ENCODE data around the gene TP73.

Gene TP73

GRCh38 chr1:3645666-3646355, 6.5 kb upstream of the TP73 start:
- TF ChIP-seq POLR2A (IDR thresholded peaks at IDR 0.05; ENCODE audit: low read depth, low read length) = no peak
- DNase-seq (ENCODE audit: insufficient read length, low spot score) (no peak), FAIRE-seq (no peak)

DNA sequence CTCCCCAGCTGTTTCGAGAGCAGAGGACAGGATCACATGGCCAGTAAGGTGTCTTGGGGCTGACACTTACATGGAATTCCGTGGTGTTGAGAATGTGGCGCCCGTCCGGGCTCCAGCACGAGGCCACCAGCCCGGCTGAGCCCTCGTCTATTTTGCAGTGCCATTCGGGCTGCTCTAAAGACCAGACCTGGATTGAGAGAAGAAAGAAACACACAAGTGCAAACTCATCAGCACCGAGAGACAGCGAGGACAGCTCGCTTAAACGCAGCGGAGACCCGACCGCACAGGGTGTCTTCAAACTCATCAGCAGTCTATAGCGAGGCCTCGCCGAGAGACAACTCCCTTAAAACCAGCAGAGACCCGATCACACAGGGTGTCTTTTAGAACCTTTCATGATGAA, 5.7 kb upstream of the TP73 start:
- FAIRE-seq = no peak
- no peak for DNase-seq (ENCODE audit: insufficient read length, low spot score)
- no peak for TF ChIP-seq POLR2A (IDR thresholded peaks at IDR 0.05; ENCODE audit: low read depth, low read length)

DNA sequence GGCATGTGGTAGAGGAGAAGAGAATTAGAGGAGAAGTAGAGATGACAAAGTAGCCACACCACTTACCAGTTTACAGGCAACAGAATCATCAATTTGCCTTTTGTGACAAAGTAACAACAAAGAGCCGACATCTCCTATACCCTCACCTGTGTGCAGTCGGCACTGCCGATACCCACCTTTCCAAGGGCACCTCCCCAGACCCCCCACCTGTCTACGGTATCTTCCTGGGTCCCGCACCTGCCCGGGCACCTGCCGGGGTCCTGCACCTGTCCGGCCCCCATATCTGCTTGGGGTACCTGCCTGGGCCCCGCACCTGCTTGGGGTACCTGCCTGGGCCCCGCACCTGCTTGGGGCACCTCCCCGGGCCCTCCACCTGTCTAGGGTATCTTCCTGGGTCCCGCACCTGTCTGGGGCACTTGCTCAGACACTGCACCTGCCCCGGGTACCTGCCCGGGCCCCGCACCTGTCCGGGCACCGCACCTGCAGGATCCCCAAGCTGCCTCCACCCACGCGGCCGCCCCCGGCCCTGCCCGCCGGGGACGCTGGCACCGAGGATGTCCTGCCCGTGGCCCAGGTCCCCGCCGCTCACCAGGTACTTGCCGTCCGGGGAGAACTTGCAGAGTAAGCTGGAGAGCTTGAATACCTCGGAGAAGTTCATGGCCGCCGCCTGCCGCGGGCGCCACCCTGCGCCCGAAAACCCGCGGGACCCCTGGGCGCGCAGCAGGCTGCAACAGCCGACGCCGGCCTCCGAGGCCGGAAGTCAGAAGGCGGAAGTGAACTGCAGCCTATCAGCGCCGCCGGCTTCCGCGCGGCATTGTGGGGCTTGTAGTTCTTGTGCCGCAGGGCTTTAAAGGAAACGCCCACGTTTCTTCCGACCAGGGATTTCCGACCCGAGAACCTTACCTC, 2.7 kb upstream of the TP73 start, which contains the start of gene WRAP73:
Gene WRAP73, minus strand, starts transcription at position 762 of the 906 bp plus-strand sequence. Its CDS starts 104 bp downstream, at position 658.
- DNase-seq (ENCODE audit: insufficient read length, low spot score) (peak; percentile 95), FAIRE-seq (peak; percentile 75)
- peak; percentile 57 for TF ChIP-seq POLR2A (IDR thresholded peaks at IDR 0.05; ENCODE audit: low read depth, low read length)

DNA sequence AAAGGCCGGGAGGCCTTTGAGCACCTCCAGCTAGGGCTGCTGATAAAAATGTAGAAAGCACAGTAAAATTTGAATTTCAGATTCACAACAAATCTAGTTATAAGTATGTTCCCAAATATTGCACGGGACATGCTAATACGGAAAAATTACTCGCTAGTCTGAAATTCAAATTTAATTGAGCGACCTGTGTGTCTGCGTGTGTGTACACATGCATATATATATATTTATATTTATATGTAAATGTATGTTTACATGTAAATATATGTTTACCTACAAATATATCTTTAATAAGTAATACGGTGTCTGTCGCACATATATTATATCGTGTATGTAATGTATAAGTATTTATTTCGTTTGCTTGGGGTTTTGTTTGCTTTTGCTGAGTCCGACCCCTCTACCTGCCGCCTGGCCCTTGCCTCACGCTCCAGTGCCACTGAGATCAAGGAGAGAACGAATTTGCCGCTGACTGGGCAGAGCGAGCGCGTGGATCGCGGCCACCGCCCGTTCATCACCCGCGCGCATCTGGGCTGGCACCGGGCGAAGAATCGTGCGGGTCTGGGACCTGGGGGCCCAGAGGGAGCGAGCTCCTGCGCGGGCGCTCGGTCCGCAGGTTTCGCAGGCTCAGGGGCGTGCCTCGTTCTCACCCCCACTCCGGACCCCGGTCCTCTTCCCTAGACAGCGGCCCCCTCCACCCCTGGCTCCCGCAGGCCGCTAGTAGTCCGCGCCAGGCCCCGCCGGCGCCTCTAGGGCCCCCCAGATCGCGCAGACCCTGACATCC, 1.9 kb upstream of the TP73 start:
- no peak for FAIRE-seq
- TF ChIP-seq POLR2A (IDR thresholded peaks at IDR 0.05; ENCODE audit: low read depth, low read length) = no peak
- no peak for DNase-seq (ENCODE audit: insufficient read length, low spot score)

DNA sequence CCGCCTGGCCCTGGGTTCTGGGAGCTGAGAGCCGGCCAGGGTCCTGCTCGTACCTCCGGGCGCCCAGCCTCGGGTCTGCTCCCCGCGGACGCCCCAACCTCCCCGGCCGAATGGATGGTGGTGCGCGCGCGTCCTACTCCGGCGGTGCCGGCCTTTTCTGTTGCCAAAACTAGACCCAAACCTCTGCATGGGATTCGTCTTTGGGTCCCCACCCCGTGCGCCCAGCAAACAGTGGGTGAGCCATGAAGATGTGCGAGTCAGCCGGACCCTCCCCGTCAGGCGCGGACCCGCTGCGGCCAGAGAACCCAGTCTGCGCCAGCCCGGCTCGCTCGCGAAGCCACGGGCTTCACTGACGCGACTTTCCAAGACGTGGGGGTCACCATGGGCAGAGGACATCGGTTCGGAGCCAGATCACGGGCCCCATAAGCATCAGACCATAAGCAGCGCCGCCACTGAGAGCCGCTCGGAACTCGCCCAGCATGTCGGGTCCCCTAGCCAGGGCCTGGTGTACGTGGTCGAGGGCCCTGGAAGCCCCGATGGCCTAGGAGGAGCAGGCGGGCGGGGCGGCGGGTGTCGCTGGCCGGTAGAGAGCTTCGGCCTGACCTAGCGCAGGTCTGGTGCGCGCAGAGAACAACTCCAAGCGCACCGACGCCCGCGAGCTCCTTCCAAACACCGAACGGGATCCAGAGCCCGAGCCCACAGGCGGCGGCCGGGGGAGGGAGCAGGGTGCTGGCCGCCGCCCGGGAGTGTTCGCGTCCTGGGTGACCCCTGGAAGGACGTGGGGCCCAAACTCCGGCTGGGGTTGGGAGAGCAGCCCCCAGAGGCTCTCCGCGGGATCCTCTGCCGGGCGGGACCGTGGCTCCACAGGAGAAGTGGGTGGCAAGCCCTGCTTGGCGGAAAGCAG, 1.0 kb upstream of the TP73 start:
- FAIRE-seq (no peak), DNase-seq (ENCODE audit: insufficient read length, low spot score) (no peak)
- TF ChIP-seq POLR2A (IDR thresholded peaks at IDR 0.05; ENCODE audit: low read depth, low read length) = no peak

- TF ChIP-seq POLR2A (IDR thresholded peaks at IDR 0.05; ENCODE audit: low read depth, low read length) = no peak
- no peak for FAIRE-seq
- DNase-seq (ENCODE audit: insufficient read length, low spot score) = no peak
These were observed 401 bp downstream of the TP73 start for GRCh38 chr1:3652548-3653285.

DNA sequence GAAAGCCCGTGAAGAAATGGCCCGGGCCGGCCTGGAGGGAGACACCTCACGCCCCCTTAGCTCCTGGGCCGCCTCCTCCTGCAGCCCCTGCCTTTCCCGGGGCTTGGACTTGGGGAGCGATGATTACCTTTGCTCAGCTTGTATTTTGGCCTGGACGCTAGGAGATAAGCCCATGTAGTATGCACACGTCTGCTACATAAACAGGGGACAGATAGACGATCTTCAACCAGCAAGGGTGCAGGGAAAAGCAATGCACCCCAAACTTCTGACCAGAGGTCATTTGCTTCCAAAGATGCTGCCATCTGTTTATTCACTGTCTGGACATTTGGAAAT, 936 bp downstream of the TP73 start:
- DNase-seq (ENCODE audit: insufficient read length, low spot score) (no peak), FAIRE-seq (no peak)
- no peak for TF ChIP-seq POLR2A (IDR thresholded peaks at IDR 0.05; ENCODE audit: low read depth, low read length)

- FAIRE-seq (no peak), DNase-seq (ENCODE audit: insufficient read length, low spot score) (no peak)
- no peak for TF ChIP-seq POLR2A (IDR thresholded peaks at IDR 0.05; ENCODE audit: low read depth, low read length)
These were observed 2.4 kb downstream of the TP73 start for GRCh38 chr1:3654549-3655281.

- FAIRE-seq = no peak
- no peak for DNase-seq (ENCODE audit: insufficient read length, low spot score)
- TF ChIP-seq POLR2A (IDR thresholded peaks at IDR 0.05; ENCODE audit: low read depth, low read length) = no peak
These were observed 4.3 kb downstream of the TP73 start for GRCh38 chr1:3656450-3657095.

DNA sequence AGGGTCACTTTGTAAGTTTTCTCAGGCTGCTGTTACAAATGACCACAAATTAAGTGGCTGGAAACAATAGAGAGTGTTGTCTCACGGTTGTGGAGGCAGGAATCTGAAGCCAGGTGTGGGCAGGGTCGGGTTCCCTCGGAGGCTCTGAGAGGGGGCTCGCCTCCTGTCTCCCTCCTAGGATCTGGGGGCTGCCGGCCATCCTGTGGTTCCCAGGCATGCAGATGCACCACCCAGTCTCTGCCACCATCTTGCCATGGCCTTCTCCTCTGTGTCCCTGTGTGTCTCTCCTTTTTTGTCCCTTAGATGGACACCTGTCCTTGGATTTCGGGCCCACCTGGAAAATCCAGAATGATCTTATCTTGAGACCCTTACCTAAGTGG, 4.8 kb downstream of the TP73 start:
- FAIRE-seq = no peak
- TF ChIP-seq POLR2A (IDR thresholded peaks at IDR 0.05; ENCODE audit: low read depth, low read length) = no peak
- DNase-seq (ENCODE audit: insufficient read length, low spot score) = no peak

GRCh38 chr1:3657578-3658230, 5.4 kb downstream of the TP73 start:
- TF ChIP-seq POLR2A (IDR thresholded peaks at IDR 0.05; ENCODE audit: low read depth, low read length) = no peak
- DNase-seq (ENCODE audit: insufficient read length, low spot score) = no peak
- FAIRE-seq = no peak

All from H54 (cell line).